ENCODE data around the gene PER2.

PER2 gene

GRCh38 chr2:238306672-238306998, 18.2 kb upstream of the PER2 start:
- no peaks in the 10 kb centered on the region for H3K4me1 ChIP-seq (ENCODE audit: control insufficient read depth, low read depth, low read length)
- no peak overlapping the region for H3K9ac ChIP-seq (ENCODE audit: low read length)
- H3K27me3 ChIP-seq (ENCODE audit: control insufficient read depth, insufficient read depth, low read length) = no peaks in the 10 kb centered on the region
- no peak overlapping the region for H3K27ac ChIP-seq (ENCODE audit: low read length)
- no peaks in the 10 kb centered on the region for H3K36me3 ChIP-seq (ENCODE audit: control insufficient read depth, low read depth, low read length)
- no peak overlapping the region for H3K4me3 ChIP-seq (ENCODE audit: low read length)
- H3K9me3 ChIP-seq (ENCODE audit: control insufficient read depth, low read depth, low read length) = no peaks in the 10 kb centered on the region

DNA sequence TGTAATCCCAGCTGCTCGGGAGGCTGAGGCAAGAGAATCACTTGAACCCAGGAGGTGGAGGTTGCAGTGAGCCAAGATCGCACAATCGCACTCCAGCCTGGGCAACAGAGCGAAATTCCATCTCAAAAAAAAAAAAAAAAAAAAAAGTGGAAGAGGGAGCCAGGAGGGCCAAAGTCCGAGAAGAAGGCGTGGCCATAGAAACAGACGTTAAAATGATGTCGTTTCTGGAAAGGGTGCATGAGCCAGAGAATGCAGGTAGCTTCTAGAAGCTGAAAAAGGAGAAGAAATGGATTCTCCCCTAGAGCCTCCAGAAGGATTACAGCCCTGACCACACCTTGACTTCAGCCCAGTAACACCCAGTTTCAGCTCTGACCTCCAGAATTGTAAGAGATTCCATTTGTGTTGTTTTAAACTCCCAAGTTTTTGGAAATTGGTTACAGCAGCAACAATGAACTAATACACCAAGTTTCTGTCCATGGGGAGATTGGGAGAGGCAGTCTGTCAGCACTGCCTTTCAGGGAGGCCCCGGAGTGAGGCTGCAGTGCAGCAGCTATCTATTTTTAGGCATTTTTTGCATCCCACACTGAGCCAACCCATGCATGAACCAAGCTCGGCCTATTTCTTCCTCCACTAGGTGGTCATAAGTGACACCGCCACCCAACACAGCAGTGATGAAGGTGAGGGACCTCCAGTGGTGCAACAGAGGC, 17.7 kb upstream of the PER2 start:
- Histone ChIP-seq H3K9ac (ENCODE audit: low read length) (no peak overlapping the region), H3K27me3 (ENCODE audit: control insufficient read depth, insufficient read depth, low read length) (no peaks in the 10 kb centered on the region), H3K9me3 (ENCODE audit: control insufficient read depth, low read depth, low read length) (no peaks in the 10 kb centered on the region), H3K27ac (ENCODE audit: low read length) (no peak overlapping the region), H3K4me1 (ENCODE audit: control insufficient read depth, low read depth, low read length) (no peaks in the 10 kb centered on the region), H3K36me3 (ENCODE audit: control insufficient read depth, low read depth, low read length) (no peaks in the 10 kb centered on the region), H3K4me3 (ENCODE audit: low read length) (no peak overlapping the region)

DNA sequence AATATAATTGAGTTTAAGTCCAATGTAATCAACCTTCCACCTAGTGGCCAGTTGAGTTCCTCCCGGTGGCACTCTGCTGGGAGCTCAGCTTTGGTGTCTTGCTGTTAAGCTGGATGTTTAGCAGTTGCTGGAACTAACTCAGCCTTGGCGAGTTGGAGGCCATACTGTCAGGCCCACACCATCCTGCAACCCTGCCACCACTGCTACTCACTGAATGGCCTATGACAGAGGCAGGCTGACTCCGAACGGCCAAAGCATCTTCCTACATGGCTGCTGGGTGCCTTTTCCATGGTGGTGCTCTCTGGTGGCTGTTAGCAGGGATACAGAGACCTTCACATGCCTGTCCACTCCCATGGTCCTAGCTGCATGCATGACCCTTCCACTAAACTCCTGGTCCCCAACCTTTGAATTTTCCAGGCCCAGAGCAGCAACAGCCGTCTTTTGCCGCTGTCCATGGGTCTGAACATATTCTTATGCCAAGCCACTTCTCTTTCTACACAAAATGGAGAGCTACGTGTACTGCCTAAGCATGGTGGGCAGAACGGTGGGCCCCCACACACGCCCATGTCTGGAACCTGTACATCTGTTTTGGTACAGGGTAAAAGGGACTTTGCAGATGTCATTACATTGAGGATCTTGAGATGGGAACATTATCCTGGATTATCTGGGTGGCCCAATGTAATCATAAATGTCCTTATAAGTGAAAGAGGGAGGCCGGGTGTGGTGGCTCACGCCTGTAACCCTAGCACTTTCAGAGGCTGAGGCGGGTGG, 16.9 kb upstream of the PER2 start:
- H3K9me3 ChIP-seq (ENCODE audit: control insufficient read depth, low read depth, low read length) = no peaks in the 10 kb centered on the region
- no peak overlapping the region for H3K4me3 ChIP-seq (ENCODE audit: low read length)
- no peak overlapping the region for H3K9ac ChIP-seq (ENCODE audit: low read length)
- H3K27ac ChIP-seq (ENCODE audit: low read length) = no peak overlapping the region
- no peaks in the 10 kb centered on the region for H3K4me1 ChIP-seq (ENCODE audit: control insufficient read depth, low read depth, low read length)
- no peaks in the 10 kb centered on the region for H3K27me3 ChIP-seq (ENCODE audit: control insufficient read depth, insufficient read depth, low read length)
- no peaks in the 10 kb centered on the region for H3K36me3 ChIP-seq (ENCODE audit: control insufficient read depth, low read depth, low read length)

DNA sequence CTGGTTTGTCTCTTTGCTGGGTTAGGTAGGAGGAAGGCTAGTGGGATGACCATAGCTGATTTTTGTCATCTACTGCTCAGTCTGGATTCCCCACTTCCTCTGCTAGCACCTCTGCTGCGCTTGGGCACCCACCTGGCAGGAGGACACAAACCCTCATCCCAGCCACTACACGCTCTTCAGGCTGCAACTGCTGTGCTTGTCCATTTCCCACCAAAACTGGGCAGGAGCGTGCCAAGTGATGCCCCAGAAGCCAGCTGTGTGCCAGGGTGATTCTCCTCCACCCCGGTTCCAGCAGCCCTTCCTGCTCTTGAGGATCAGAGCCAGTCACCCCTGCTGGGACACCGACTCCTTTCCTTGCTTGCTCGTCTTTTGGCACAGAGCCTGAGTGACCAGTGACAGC, 15.7 kb upstream of the PER2 start:
- H3K4me1 ChIP-seq (ENCODE audit: control insufficient read depth, low read depth, low read length) = no peaks in the 10 kb centered on the region
- H3K9ac ChIP-seq (ENCODE audit: low read length) = no peak overlapping the region

DNA sequence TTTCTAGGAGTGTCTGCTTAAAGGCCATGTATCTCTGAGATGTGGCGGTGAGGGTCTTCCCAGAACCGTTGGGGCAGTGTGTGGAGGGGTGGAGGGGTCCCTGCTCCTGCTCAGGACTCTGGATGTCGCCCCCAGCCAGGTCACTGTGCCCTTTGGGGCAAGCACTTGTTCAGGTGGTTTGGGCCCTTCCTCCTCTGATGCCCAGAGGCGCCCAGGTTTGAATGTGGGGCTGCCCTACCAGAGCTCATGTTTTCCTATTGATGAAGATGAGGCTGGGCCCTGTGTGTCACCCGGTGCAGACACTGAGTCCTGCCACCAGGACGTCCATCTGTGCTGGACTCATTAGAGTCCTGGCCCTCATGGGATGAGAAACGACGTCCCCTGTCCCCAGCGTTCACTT, 14.3 kb upstream of the PER2 start:
- H3K36me3 ChIP-seq (ENCODE audit: control insufficient read depth, low read depth, low read length) = no peaks in the 10 kb centered on the region
- no peak overlapping the region for H3K4me3 ChIP-seq (ENCODE audit: low read length)
- no peaks in the 10 kb centered on the region for H3K27me3 ChIP-seq (ENCODE audit: control insufficient read depth, insufficient read depth, low read length)
- no peak overlapping the region for H3K27ac ChIP-seq (ENCODE audit: low read length)
- H3K9ac ChIP-seq (ENCODE audit: low read length) = no peak overlapping the region
- H3K4me1 ChIP-seq (ENCODE audit: control insufficient read depth, low read depth, low read length) = no peaks in the 10 kb centered on the region
- no peaks in the 10 kb centered on the region for H3K9me3 ChIP-seq (ENCODE audit: control insufficient read depth, low read depth, low read length)

More for the DNA sequence above, 15.7 kb upstream of the PER2 start:
- Histone ChIP-seq H3K4me3 (ENCODE audit: low read length) (no peak overlapping the region), H3K27ac (ENCODE audit: low read length) (no peak overlapping the region), H3K9me3 (ENCODE audit: control insufficient read depth, low read depth, low read length) (no peaks in the 10 kb centered on the region), H3K36me3 (ENCODE audit: control insufficient read depth, low read depth, low read length) (no peaks in the 10 kb centered on the region), H3K27me3 (ENCODE audit: control insufficient read depth, insufficient read depth, low read length) (no peaks in the 10 kb centered on the region)

GRCh38 chr2:238302087-238302486, 13.7 kb upstream of the PER2 start:
- Histone ChIP-seq H3K4me1 (ENCODE audit: control insufficient read depth, low read depth, low read length) (no peaks in the 10 kb centered on the region), H3K27ac (ENCODE audit: low read length) (no peak overlapping the region), H3K9ac (ENCODE audit: low read length) (no peak overlapping the region), H3K4me3 (ENCODE audit: low read length) (no peak overlapping the region), H3K27me3 (ENCODE audit: control insufficient read depth, insufficient read depth, low read length) (no peaks in the 10 kb centered on the region), H3K9me3 (ENCODE audit: control insufficient read depth, low read depth, low read length) (no peaks in the 10 kb centered on the region), H3K36me3 (ENCODE audit: control insufficient read depth, low read depth, low read length) (no peaks in the 10 kb centered on the region)

DNA sequence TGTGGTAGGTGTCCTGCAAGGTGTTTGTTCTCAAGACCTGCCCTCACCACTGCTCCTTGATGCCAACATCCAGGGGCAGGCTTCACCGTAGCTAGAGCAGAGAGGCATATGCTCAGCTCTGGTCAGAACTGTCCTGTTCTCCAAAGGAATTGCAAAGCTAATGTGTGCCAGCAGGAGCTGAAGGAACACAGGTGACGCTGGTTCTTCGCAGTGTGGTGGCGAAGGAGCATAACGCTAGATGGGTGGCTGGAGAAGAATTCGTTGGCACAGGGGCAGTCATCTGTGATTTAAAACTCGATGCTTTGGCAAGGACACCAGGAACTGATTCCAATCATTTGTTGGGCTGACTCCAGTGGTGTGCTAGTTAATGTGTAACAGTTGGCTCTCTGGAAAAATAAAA, 11.4 kb upstream of the PER2 start:
- no peak overlapping the region for H3K4me3 ChIP-seq (ENCODE audit: low read length)
- no peaks in the 10 kb centered on the region for H3K27me3 ChIP-seq (ENCODE audit: control insufficient read depth, insufficient read depth, low read length)
- no peak overlapping the region for H3K27ac ChIP-seq (ENCODE audit: low read length)
- H3K36me3 ChIP-seq (ENCODE audit: control insufficient read depth, low read depth, low read length) = no peaks in the 10 kb centered on the region
- H3K9ac ChIP-seq (ENCODE audit: low read length) = no peak overlapping the region
- no peaks in the 10 kb centered on the region for H3K4me1 ChIP-seq (ENCODE audit: control insufficient read depth, low read depth, low read length)
- no peaks in the 10 kb centered on the region for H3K9me3 ChIP-seq (ENCODE audit: control insufficient read depth, low read depth, low read length)

DNA sequence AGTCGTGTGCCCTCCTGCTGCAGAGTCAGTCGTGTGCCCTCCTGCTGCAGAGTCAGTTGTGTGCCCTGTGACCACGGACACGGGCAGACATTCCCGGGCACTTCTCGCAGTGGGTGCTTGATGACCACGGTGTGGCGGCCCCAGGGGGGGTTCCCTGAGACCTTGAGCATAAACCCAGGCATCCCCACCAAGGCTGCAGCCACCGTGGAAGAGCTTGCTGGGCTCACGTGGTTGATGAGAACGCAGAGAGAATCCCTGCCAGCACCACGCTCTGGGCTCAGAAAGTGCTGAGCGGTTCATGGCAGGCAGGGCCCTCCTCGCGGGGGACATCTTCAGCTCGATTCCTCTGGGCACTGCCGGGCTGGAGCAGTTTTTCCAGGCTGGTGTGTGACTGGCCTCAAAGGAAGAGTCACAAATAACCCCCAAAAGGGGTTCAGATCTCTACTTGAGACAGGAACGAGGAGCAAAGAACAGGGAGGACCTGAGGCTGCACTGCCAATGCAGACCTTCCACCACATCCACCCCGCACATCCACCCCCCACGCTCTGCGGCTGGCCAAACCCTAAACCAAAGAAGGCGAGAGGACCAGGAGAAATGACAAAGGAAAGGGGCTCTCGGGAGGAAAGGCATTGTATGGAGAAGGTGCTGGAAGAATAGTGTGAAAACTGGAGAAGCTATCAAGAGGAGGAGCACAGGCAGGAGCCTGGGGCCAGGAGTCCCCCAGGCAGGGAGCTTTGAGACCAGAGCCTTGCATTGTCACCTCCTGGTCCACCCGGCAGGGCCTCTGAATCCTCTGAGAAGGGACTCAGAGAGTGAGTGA, 8.4 kb upstream of the PER2 start:
- Histone ChIP-seq H3K27ac (ENCODE audit: low read length) (no peak overlapping the region), H3K9me3 (ENCODE audit: control insufficient read depth, low read depth, low read length) (no peaks in the 10 kb centered on the region), H3K4me3 (ENCODE audit: low read length) (no peak overlapping the region), H3K27me3 (ENCODE audit: control insufficient read depth, insufficient read depth, low read length) (no peaks in the 10 kb centered on the region), H3K36me3 (ENCODE audit: control insufficient read depth, low read depth, low read length) (no peaks in the 10 kb centered on the region), H3K9ac (ENCODE audit: low read length) (no peak overlapping the region), H3K4me1 (ENCODE audit: control insufficient read depth, low read depth, low read length) (no peaks in the 10 kb centered on the region)

GRCh38 chr2:238295144-238296112, 7.0 kb upstream of the PER2 start:
- H3K9me3 ChIP-seq (ENCODE audit: control insufficient read depth, low read depth, low read length) = no peaks in the 10 kb centered on the region
- H3K9ac ChIP-seq (ENCODE audit: low read length) = no peak overlapping the region
- H3K4me3 ChIP-seq (ENCODE audit: low read length) = no peak overlapping the region
- H3K36me3 ChIP-seq (ENCODE audit: control insufficient read depth, low read depth, low read length) = no peaks in the 10 kb centered on the region
- no peak overlapping the region for H3K27ac ChIP-seq (ENCODE audit: low read length)
- H3K4me1 ChIP-seq (ENCODE audit: control insufficient read depth, low read depth, low read length) = peaks cover 4% of the 10 kb centered on the region
- H3K27me3 ChIP-seq (ENCODE audit: control insufficient read depth, insufficient read depth, low read length) = no peaks in the 10 kb centered on the region

- no peak overlapping the region for H3K9ac ChIP-seq (ENCODE audit: low read length)
- H3K9me3 ChIP-seq (ENCODE audit: control insufficient read depth, low read depth, low read length) = no peaks in the 10 kb centered on the region
- no peak overlapping the region for H3K4me3 ChIP-seq (ENCODE audit: low read length)
- peaks cover 10% of the 10 kb centered on the region for H3K4me1 ChIP-seq (ENCODE audit: control insufficient read depth, low read depth, low read length)
- peaks cover 8% of the 10 kb centered on the region for H3K27me3 ChIP-seq (ENCODE audit: control insufficient read depth, insufficient read depth, low read length)
- H3K36me3 ChIP-seq (ENCODE audit: control insufficient read depth, low read depth, low read length) = no peaks in the 10 kb centered on the region
- H3K27ac ChIP-seq (ENCODE audit: low read length) = no peak overlapping the region
Observed at GRCh38 chr2:238294393-238295143, 6.2 kb upstream of the PER2 start.

Data from iPS-18a (cell line).